ENCODE data around the gene HLA-A.
"Not testable (repeated sequence)": the region's sequence is repeated elsewhere in the genome, so short reads cannot be mapped to it uniquely, and the experiment has no call there.

Gene HLA-A

GRCh38 chr6:29942275-29943052 lies at the start of gene HLA-A:
HLA-A (plus strand) TSS chr6:29942532; CDS start chr6:29942554, 22 bp downstream.
- DNase-seq, result peak; percentile 92

GRCh38 chr6:29892696-29893095 lies 49.6 kb upstream of the HLA-A start:
- DNase-seq, result no peak

- no peak for DNase-seq
Measured at GRCh38 chr6:29899281-29899680, 43.1 kb upstream of the HLA-A start.

GRCh38 chr6:29905286-29905685 lies 37.0 kb upstream of the HLA-A start:
- no peak for DNase-seq

- DNase-seq, result no peak
Measured at GRCh38 chr6:29907637-29908340, 34.5 kb upstream of the HLA-A start.

GRCh38 chr6:29908341-29908662 lies 34.0 kb upstream of the HLA-A start:
- no peak for DNase-seq

- DNase-seq, result no peak
Measured at GRCh38 chr6:29908710-29909109, 33.6 kb upstream of the HLA-A start.

GRCh38 chr6:29909985-29910384 lies 32.3 kb upstream of the HLA-A start:
- no peak for DNase-seq

- no peak for DNase-seq
Measured at GRCh38 chr6:29912840-29913239, 29.5 kb upstream of the HLA-A start.

- no peak for DNase-seq
Measured at GRCh38 chr6:29916741-29917140, 25.6 kb upstream of the HLA-A start.

GRCh38 chr6:29917857-29918256 lies 24.5 kb upstream of the HLA-A start:
- no peak for DNase-seq

- DNase-seq, result no peak
Measured at GRCh38 chr6:29919506-29920445, 22.6 kb upstream of the HLA-A start.

GRCh38 chr6:29924287-29924686 lies 18.0 kb upstream of the HLA-A start:
- no peak for DNase-seq

- peak; percentile 51 for DNase-seq
Measured at GRCh38 chr6:29924731-29925130, 17.6 kb upstream of the HLA-A start.

- no peak for DNase-seq
Measured at GRCh38 chr6:29925321-29925720, 17.0 kb upstream of the HLA-A start.

GRCh38 chr6:29925727-29926412 lies 16.5 kb upstream of the HLA-A start:
- peak; percentile 22 for DNase-seq

- DNase-seq, result peak; percentile 84
Measured at GRCh38 chr6:29926413-29927274, 15.7 kb upstream of the HLA-A start.

GRCh38 chr6:29927275-29927569 lies 15.1 kb upstream of the HLA-A start:
- no peak for DNase-seq

GRCh38 chr6:29927841-29928388 lies 14.4 kb upstream of the HLA-A start:
- DNase-seq, result no peak

GRCh38 chr6:29930047-29930446 lies 12.3 kb upstream of the HLA-A start:
- not testable (repeated sequence) for DNase-seq

- no peak for DNase-seq
Measured at GRCh38 chr6:29933955-29934354, 8.4 kb upstream of the HLA-A start.

All from activated naive CD4-positive, alpha-beta T cell treated with Interleukin-2 at 50 U/mL for 16 hours (primary cell).